Measurements from ENCODE around the gene OTULINL.

OTULINL gene

DNA sequence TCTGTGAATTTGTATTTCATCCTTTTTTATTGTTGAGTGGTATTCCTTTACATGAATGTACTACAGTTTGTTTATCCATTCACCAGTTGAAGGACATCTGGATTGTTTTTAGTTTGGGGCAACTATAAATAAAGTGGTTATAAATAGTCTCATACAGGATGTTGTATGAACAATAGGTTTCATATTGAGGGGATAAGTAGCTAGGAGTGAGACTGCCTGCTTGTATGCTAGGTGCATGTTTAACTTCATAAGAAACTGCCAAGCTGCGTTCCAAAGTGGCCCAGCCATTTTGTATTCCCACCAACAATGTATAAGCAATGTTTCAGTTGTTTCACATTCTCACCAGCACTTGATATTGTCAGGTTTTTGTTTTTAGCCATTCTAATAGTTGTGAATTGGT lies 21.5 kb downstream of the OTULINL start:
- no peaks in the 10 kb centered on the region for H3K9me3 ChIP-seq (ENCODE audit: insufficient read depth, low read length)
- no peaks in the 10 kb centered on the region for H3F3A ChIP-seq (ENCODE audit: insufficient read depth)
- H3K9me2 ChIP-seq (replicated peaks; ENCODE audit: insufficient read depth, low read length), result no peaks in the 10 kb centered on the region
- H3K4me2 ChIP-seq (ENCODE audit: low read depth, low read length, poor library complexity, severe bottlenecking), result no peak overlapping the region
- no peaks in the 10 kb centered on the region for H3K36me3 ChIP-seq (ENCODE audit: low read length)
- no peaks in the 10 kb centered on the region for H3K79me2 ChIP-seq (ENCODE audit: insufficient read depth, low read length)
- no peak overlapping the region for H2AFZ ChIP-seq (ENCODE audit: low read depth, low read length, severe bottlenecking)
- no peak for TF ChIP-seq EZH2phosphoT487 (conservative IDR thresholded peaks at IDR 0.05; ENCODE audit: low read length)
- no peak overlapping the region for H3K27ac ChIP-seq (ENCODE audit: low read depth, low read length)
- H3K9ac ChIP-seq (ENCODE audit: low read length), result no peak overlapping the region
- no peaks in the 10 kb centered on the region for H4K20me1 ChIP-seq (ENCODE audit: low read depth, low read length)
- no peaks in the 10 kb centered on the region for H3K27me3 ChIP-seq (ENCODE audit: low read length)
- no peak overlapping the region for H3K4me3 ChIP-seq (ENCODE audit: insufficient read depth, low read length, poor library complexity, severe bottlenecking)

GRCh38 chr5:14607104-14607503 lies 25.5 kb downstream of the OTULINL start:
- Histone ChIP-seq H3K9me3 (ENCODE audit: insufficient read depth, low read length) (no peaks in the 10 kb centered on the region), H3K4me2 (ENCODE audit: low read depth, low read length, poor library complexity, severe bottlenecking) (no peak overlapping the region), H3K27ac (ENCODE audit: low read depth, low read length) (no peak overlapping the region), H3K36me3 (ENCODE audit: low read length) (no peaks in the 10 kb centered on the region), H3K9ac (ENCODE audit: low read length) (no peak overlapping the region), H3K4me3 (ENCODE audit: insufficient read depth, low read length, poor library complexity, severe bottlenecking) (no peak overlapping the region), H3K79me2 (ENCODE audit: insufficient read depth, low read length) (no peaks in the 10 kb centered on the region), H3K27me3 (ENCODE audit: low read length) (no peaks in the 10 kb centered on the region), H2AFZ (ENCODE audit: low read depth, low read length, severe bottlenecking) (no peak overlapping the region), H3F3A (ENCODE audit: insufficient read depth) (no peaks in the 10 kb centered on the region), H3K9me2 (replicated peaks; ENCODE audit: insufficient read depth, low read length) (no peaks in the 10 kb centered on the region), H4K20me1 (ENCODE audit: low read depth, low read length) (no peaks in the 10 kb centered on the region)
- no peak for TF ChIP-seq EZH2phosphoT487 (conservative IDR thresholded peaks at IDR 0.05; ENCODE audit: low read length)
- TF ChIP-seq, protein P1, sequence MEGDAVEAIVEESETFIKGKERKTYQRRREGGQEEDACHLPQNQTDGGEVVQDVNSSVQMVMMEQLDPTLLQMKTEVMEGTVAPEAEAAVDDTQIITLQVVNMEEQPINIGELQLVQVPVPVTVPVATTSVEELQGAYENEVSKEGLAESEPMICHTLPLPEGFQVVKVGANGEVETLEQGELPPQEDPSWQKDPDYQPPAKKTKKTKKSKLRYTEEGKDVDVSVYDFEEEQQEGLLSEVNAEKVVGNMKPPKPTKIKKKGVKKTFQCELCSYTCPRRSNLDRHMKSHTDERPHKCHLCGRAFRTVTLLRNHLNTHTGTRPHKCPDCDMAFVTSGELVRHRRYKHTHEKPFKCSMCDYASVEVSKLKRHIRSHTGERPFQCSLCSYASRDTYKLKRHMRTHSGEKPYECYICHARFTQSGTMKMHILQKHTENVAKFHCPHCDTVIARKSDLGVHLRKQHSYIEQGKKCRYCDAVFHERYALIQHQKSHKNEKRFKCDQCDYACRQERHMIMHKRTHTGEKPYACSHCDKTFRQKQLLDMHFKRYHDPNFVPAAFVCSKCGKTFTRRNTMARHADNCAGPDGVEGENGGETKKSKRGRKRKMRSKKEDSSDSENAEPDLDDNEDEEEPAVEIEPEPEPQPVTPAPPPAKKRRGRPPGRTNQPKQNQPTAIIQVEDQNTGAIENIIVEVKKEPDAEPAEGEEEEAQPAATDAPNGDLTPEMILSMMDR (IDR thresholded peaks at IDR 0.05; ENCODE audit: insufficient read depth, low read length, poor library complexity, severe bottlenecking), result no peak

DNA sequence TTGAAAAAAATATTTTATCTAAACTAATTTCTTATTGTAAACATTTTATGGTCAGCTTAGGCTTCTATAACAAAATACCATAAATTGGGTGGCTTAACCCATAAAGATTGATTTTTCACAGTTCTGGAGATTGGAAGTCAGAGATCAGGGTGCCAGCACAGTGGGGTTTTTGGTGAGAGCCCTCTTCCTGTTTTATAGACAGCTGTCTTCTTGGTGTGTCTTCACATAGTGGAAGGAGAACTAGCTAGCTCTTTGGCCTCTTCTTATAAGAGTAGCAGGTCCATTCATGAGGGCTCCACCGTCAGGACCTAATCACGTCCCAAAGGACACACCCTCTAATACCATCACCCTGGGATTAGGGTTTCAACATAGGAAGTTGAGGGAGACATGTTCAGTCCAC lies 26.6 kb downstream of the OTULINL start:
- Histone ChIP-seq H2AFZ (ENCODE audit: low read depth, low read length, severe bottlenecking) (no peak overlapping the region), H3K9ac (ENCODE audit: low read length) (no peak overlapping the region), H3K9me2 (replicated peaks; ENCODE audit: insufficient read depth, low read length) (no peaks in the 10 kb centered on the region), H3K27ac (ENCODE audit: low read depth, low read length) (no peak overlapping the region), H3K4me2 (ENCODE audit: low read depth, low read length, poor library complexity, severe bottlenecking) (no peak overlapping the region), H3F3A (ENCODE audit: insufficient read depth) (no peaks in the 10 kb centered on the region), H4K20me1 (ENCODE audit: low read depth, low read length) (no peaks in the 10 kb centered on the region), H3K4me3 (ENCODE audit: insufficient read depth, low read length, poor library complexity, severe bottlenecking) (no peak overlapping the region), H3K79me2 (ENCODE audit: insufficient read depth, low read length) (no peaks in the 10 kb centered on the region), H3K36me3 (ENCODE audit: low read length) (no peaks in the 10 kb centered on the region), H3K27me3 (ENCODE audit: low read length) (no peaks in the 10 kb centered on the region), H3K9me3 (ENCODE audit: insufficient read depth, low read length) (no peaks in the 10 kb centered on the region)
- no peak for TF ChIP-seq EZH2phosphoT487 (conservative IDR thresholded peaks at IDR 0.05; ENCODE audit: low read length)
- TF ChIP-seq, protein P1 (IDR thresholded peaks at IDR 0.05; ENCODE audit: insufficient read depth, low read length, poor library complexity, severe bottlenecking), result no peak

DNA sequence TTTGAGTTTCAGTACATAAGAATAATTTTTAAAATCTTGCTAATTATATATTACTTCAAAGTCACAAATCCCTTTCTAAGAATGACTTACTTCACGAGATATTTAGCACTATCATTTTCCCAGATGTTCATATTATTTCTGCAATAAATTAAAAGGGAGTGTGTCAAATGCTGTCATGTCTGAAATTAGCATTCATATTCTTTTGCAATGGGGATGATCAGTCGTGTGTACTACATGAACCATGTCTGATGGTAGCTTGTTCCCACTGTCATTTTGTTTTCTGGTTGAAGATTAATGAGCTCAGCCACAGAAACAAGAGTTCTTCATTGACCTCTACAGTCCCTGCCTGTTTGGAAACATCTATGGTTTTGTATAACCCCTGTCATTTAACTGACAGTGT lies 30.1 kb downstream of the OTULINL start:
- Histone ChIP-seq H4K20me1 (ENCODE audit: low read depth, low read length) (no peaks in the 10 kb centered on the region), H3F3A (ENCODE audit: insufficient read depth) (no peaks in the 10 kb centered on the region), H3K9ac (ENCODE audit: low read length) (no peak overlapping the region), H3K9me3 (ENCODE audit: insufficient read depth, low read length) (no peaks in the 10 kb centered on the region), H2AFZ (ENCODE audit: low read depth, low read length, severe bottlenecking) (no peak overlapping the region), H3K79me2 (ENCODE audit: insufficient read depth, low read length) (no peaks in the 10 kb centered on the region), H3K27me3 (ENCODE audit: low read length) (no peaks in the 10 kb centered on the region), H3K36me3 (ENCODE audit: low read length) (no peaks in the 10 kb centered on the region), H3K9me2 (replicated peaks; ENCODE audit: insufficient read depth, low read length) (no peaks in the 10 kb centered on the region), H3K4me3 (ENCODE audit: insufficient read depth, low read length, poor library complexity, severe bottlenecking) (no peak overlapping the region), H3K4me2 (ENCODE audit: low read depth, low read length, poor library complexity, severe bottlenecking) (no peak overlapping the region), H3K27ac (ENCODE audit: low read depth, low read length) (no peak overlapping the region)
- TF ChIP-seq, protein P1 (IDR thresholded peaks at IDR 0.05; ENCODE audit: insufficient read depth, low read length, poor library complexity, severe bottlenecking), result no peak
- no peak for TF ChIP-seq EZH2phosphoT487 (conservative IDR thresholded peaks at IDR 0.05; ENCODE audit: low read length)

All from SU-DHL-6 (cell line).